GM13977 (cell line): ENCODE measurements around the gene KAZN.

Source experiments
- DNase-seq: peaks from one replicate; pipeline ENCODE4 v3.0.0; 2012; ENCODE audit warnings: low spot score
- in situ Hi-C: fragments of 300-500 bp; cut with MboI; formaldehyde crosslinking; loops from one replicate; pipeline ENCODE4 v1.12.0; 2022; ENCODE audit warnings: low sequenced_read_pairs, low pct_unique_long_range_greater_than_20kb, mixed read lengths, inconsistent platforms; ENCODE audit not compliant: unreplicated experiment
- TF ChIP-seq, protein P1 (sequence below): IDR thresholded peaks from 2 replicates; pipeline ENCODE4 v1.5.1; 2012; ENCODE audit warnings: mild to moderate bottlenecking, control low read depth; ENCODE audit not compliant: insufficient read depth; ENCODE audit errors: extremely low read depth, missing control alignments

KAZN gene

DNA sequence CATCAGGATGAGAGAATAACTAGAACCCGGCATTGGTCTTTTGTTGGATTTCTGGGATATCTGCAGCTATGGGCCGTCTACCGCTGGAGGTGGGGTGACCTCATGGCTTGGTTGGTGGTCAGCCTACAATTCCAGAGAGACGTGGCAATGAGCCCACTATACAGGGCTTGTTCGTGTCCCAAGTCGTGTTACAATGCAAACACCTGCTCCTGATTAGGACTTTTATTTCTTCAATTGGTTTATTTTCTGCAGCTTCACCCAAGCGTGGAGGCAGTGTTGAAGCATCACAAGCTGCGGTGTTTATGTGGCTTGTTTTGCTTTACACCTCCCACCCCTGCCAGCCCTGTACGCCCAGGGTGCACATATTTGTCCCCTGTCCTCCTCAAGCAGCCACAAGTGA is 343.4 kb downstream of the KAZN start:
- TF ChIP-seq, protein P1, sequence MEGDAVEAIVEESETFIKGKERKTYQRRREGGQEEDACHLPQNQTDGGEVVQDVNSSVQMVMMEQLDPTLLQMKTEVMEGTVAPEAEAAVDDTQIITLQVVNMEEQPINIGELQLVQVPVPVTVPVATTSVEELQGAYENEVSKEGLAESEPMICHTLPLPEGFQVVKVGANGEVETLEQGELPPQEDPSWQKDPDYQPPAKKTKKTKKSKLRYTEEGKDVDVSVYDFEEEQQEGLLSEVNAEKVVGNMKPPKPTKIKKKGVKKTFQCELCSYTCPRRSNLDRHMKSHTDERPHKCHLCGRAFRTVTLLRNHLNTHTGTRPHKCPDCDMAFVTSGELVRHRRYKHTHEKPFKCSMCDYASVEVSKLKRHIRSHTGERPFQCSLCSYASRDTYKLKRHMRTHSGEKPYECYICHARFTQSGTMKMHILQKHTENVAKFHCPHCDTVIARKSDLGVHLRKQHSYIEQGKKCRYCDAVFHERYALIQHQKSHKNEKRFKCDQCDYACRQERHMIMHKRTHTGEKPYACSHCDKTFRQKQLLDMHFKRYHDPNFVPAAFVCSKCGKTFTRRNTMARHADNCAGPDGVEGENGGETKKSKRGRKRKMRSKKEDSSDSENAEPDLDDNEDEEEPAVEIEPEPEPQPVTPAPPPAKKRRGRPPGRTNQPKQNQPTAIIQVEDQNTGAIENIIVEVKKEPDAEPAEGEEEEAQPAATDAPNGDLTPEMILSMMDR: no peak
- in situ Hi-C loops: no loop called here
- no peak for DNase-seq

DNA sequence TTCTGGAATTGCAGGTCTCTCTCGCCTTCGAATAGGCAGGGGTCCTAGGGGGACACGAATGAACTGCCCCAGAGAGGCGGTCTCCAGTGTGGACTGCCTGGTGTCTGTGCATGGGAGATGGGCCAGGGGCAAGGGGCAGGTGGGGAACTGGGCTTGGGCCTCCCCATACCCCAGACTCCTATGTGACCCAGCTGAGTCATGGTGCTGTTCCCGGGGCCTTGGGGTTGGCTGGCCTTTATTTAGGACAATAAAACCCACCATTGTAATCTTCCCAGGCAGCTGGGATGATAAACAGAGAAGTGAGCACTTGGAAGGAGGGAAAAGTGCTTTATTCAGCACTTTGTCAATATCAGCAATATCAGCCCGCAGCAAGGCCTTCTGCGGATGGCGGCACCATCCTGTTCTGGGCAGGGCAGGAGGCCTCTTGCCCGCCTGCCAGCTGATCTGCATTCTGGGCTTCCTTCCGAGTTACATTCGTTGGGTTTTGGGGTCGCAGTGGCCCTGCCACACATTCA is 346.0 kb downstream of the KAZN start:
- in situ Hi-C loops: no loop called here
- DNase-seq: no peak
- TF ChIP-seq, protein P1: no peak

DNA sequence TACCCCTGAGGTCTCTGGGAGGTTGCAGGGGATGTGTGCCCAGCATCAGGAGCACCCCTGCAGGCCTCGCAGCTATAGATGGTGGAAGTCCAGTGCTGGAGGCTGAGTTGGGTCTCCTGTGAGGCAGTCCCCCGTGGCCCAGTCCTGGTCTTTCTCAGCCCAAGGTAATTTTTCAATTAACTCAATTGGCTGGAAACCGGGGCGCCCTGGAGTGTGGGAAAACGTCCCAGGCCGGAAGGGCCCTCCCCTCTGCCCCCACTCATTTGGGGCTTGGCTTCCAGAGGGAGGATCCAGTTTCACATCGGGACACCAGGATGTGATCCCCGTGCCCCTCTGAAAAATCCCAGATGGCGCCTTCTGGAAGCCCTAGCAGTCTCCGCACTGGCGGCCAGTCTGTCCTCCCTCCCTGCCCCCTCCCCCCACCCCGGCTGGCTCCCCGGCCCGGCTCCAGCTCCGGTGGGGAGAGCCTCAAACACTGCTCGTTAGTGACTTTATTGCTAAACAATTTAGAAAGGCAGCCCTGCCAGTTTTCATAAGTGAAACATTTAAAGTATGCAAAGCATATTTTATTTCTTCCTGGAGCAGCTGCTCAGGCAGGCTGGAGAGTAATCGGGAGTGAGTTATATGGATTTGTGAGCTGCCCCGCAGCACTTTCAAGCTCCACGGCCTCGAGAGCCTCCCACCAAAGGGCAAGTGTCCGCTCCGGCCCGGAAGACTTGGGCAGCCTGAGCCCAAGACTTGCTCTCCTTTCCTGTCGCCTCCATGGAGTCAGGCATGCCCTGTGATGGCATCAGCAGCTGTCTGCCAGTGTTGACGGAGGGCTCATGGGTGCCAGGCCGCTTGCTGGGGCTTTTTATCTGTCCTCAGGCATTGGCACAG is 346.9 kb downstream of the KAZN start:
- in situ Hi-C loops: no loop called here
- no peak for DNase-seq
- TF ChIP-seq, protein P1: no peak

DNA sequence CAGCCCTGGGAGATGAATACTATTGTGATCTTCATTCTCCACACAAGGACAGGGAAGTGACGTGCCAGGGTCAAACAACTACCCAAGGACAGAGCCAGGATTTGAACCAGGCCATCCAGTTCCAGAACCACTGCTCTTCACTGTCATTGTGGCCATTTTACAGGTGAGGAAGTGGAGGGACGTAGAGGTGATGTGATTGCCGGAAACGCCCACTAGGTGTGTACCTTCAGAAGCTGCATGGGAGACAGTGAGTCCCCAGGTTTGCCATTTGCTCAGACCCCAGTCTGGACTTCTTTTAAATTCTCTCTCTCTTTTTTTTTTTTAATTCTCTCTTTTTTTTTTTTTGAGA is 347.5 kb downstream of the KAZN start:
- in situ Hi-C loops: no loop called here
- TF ChIP-seq, protein P1: no peak
- DNase-seq: no peak

DNA sequence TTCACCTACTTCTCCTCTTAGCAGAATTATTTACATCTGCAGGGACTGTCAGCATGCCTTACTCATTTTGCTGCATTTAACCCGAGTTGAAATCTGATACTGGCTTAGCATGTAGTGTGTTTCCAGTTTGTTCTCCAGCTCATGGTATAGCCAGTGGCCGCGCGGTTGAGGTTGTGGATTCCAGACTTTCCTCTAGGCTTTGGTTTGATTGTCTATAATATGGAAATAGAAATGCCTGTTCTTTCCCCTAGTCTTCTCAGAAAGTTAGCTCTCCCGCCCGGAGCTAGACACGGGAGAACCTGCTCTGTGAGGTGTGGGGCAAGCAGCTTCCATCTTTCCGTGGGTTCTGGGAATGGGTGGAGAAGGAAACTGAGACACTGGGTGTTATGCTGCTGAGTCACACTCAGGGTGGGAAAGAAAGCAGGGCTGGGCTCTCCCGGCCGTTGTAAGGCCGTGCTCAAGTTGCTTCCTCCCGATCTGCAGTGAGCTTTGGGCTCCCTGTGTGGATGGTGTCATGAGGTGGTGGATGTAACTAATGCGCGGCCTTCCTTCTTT is 348.3 kb downstream of the KAZN start:
- no peak for DNase-seq
- TF ChIP-seq, protein P1: no peak
- in situ Hi-C loops: no loop called here

DNA sequence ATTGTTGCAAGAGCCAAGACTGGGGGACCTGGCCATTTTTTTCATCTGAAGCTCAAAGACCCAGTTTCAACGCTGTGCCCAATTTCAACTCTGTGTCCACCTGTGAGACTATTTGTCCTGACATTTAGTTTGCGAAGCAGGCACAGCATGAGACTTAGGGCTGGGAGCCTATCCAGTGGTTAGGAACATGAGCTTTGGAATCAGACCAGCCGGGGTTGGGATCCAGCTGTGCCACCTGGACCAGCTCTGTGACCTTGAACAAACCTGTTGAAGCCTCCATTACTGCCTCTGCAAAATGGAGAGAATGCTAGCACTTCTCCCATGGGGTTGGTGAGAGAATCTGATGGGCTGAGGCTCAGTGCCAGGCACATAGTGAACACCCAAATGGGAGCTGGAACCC is 348.9 kb downstream of the KAZN start:
- DNase-seq: no peak
- TF ChIP-seq, protein P1: no peak
- in situ Hi-C loops: no loop called here
